Chondrocyte (in vitro differentiated cells): Measurements from ENCODE around the gene ARHGDIG. TPM values are rescaled to one million over a fixed set of nuclear protein-coding genes. Genes with fewer than 3 reads are reported as not detected.
A peak's percentile ranks its signal among the peaks of the same experiment; 100 is the strongest.

Source experiments
- DNase-seq: peaks from one replicate; pipeline ENCODE4 v3.0.0; 2021; ENCODE audit warnings: mixed read lengths, low spot score
- H3K27ac Mint-ChIP-seq: one replicate; pipeline ENCODE4 v1.8.0; 2021; ENCODE audit warnings: mild to moderate bottlenecking, moderate library complexity, mixed read lengths; ENCODE audit not compliant: unreplicated experiment
- H3K27me3 Mint-ChIP-seq: 2 replicates; pipeline ENCODE4 v1.8.0; 2021; ENCODE audit warnings: low read depth, mixed read lengths
- H3K36me3 Mint-ChIP-seq: 2 replicates; pipeline ENCODE4 v1.8.0; 2021; ENCODE audit warnings: low read depth, mixed read lengths
- H3K4me1 Mint-ChIP-seq: 2 replicates; pipeline ENCODE4 v1.8.0; 2021; ENCODE audit warnings: low read depth, mild to moderate bottlenecking, mixed read lengths
- H3K4me3 Mint-ChIP-seq: one replicate; pipeline ENCODE4 v1.8.0; 2021; ENCODE audit warnings: mild to moderate bottlenecking, moderate library complexity, mixed read lengths; ENCODE audit not compliant: unreplicated experiment
- H3K9me3 Mint-ChIP-seq: 2 replicates; pipeline ENCODE4 v1.8.0; 2021; ENCODE audit warnings: low read depth, mixed read lengths
- long read RNA-seq: library from polyadenylated mRNA; stranded (forward); transcript quantifications from one replicate; pipeline ENCODE4 v2.0.0, GENCODE V29; 2021
- total RNA-seq: library from RNA; stranded (reverse); gene quantifications from 3 replicates; pipeline ENCODE4 v1.2.1, GENCODE V29; 2021
- TF ChIP-seq, protein P1 (sequence below): fragments of 200-600 bp; sonication (generic); IDR thresholded peaks from 2 replicates; pipeline ENCODE4 v1.5.0; 2021; ENCODE audit warnings: antibody characterized with exemption, mild to moderate bottlenecking, moderate library complexity

The ARHGDIG gene
- 0.82 to 4.0 TPM (median 3.7 TPM) in 3 replicates for total RNA-seq
- long read RNA-seq, partial matches to known transcripts = 0 of 2 reads
- long read RNA-seq, other reads (novel, unspliced or antisense) = 0 of 2 reads

DNA sequence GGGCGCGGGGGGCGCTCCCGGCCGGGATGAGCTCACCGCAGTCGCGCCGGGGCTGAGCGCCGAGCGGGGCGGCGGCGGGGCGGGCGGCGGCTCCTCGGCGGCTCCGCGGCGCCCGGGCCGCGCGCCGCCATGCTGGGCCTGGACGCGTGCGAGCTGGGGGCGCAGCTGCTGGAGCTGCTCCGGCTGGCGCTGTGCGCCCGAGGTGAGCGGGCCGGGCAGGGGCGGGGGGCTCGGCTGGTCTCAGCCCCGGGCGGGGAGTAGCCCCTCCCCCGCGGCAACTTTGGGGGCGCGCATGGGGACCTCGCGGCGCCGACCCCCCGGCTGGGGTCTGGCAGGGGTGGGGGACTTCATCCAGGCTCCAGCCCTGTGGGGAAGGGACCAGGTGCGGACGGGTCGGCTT lies at the start of gene ARHGDIG:
ARHGDIG (plus strand) TSS at position 40 of the 400 bp plus-strand sequence; CDS start at position 130, 90 bp downstream.
- peak within 1 kb of the TSS; percentile 50 for H3K4me3 Mint-ChIP-seq
- no peak for DNase-seq
- H3K9me3 Mint-ChIP-seq = no peaks in the 10 kb centered on the region
- TF ChIP-seq, protein P1, sequence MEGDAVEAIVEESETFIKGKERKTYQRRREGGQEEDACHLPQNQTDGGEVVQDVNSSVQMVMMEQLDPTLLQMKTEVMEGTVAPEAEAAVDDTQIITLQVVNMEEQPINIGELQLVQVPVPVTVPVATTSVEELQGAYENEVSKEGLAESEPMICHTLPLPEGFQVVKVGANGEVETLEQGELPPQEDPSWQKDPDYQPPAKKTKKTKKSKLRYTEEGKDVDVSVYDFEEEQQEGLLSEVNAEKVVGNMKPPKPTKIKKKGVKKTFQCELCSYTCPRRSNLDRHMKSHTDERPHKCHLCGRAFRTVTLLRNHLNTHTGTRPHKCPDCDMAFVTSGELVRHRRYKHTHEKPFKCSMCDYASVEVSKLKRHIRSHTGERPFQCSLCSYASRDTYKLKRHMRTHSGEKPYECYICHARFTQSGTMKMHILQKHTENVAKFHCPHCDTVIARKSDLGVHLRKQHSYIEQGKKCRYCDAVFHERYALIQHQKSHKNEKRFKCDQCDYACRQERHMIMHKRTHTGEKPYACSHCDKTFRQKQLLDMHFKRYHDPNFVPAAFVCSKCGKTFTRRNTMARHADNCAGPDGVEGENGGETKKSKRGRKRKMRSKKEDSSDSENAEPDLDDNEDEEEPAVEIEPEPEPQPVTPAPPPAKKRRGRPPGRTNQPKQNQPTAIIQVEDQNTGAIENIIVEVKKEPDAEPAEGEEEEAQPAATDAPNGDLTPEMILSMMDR = no peak
- H3K36me3 Mint-ChIP-seq = no peaks in the 10 kb centered on the region
- H3K27ac Mint-ChIP-seq = no peak within 1 kb of the TSS
- no peaks in the 10 kb centered on the region for H3K27me3 Mint-ChIP-seq
- peaks cover 3% of the 10 kb centered on the region for H3K4me1 Mint-ChIP-seq

DNA sequence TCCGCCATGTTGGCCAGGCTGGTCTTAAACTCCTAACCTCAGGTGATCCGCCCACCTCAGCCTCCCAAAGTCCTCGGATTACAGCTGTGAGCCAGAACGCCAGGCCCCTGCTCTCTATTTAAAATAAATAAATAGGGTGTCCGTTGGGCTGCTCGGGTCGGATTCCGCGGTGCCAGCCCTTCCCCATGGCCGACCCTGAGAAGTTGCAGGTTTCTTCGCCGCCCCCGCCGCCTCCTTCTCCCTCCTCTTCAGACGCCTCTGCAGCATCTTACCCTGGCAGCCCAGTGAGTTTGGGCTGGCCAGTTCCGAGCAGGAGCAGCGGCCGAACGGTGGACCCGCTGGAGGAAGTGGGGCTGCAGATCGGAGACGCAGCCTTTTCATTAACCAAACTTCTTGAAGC lies 49.4 kb upstream of the ARHGDIG start:
- no peaks in the 10 kb centered on the region for H3K9me3 Mint-ChIP-seq
- H3K27ac Mint-ChIP-seq = no peak overlapping the region
- no peak overlapping the region for H3K4me3 Mint-ChIP-seq
- no peaks in the 10 kb centered on the region for H3K27me3 Mint-ChIP-seq
- peaks cover 33% of the 10 kb centered on the region for H3K4me1 Mint-ChIP-seq
- TF ChIP-seq, protein P1 = no peak
- H3K36me3 Mint-ChIP-seq = peaks cover 4% of the 10 kb centered on the region
- DNase-seq = no peak

DNA sequence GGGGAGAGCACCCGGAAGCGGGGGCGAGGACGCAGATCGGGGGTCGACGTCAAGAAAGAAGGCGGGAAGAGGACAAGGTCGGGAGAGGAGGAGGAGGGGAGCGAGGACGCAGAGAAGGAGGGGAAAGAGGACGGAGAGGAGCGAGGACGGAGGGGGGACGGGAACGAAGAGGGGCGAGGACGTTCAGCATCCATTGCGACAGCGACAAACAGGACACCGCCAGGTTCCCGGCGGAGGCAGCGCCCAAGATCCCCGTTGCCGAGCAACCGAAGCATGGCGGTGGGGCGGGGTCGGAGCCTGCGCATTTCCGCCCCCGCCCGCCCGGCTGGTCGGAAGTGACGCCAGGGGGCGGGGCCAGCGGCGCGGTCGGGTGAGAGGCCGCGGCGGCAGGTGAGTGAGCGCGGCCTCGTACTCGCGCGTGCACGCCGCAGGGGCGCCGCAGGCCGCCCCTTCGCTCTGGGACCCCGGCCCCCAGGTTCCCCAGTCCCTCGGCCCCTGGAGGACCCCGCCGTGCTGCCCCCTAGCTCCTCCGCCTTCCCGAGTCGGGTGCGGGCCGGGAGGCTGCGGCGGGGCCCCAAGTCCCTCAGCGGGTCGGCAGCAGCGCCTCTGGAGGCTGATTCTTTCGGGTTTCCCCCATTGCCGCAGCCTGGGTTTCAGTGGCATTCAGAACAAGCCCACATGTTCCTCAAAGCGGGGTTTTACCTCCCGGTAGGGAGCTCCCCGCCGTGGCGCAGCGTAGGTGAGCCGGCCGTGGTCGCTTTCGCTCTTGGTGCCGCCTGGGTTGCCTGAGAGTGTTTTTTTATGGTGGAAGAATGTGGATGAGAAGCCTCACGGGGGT lies 45.7 kb upstream of the ARHGDIG start, which contains the start of gene FAM234A:
FAM234A (plus strand) TSS at position 354 of the 838 bp plus-strand sequence. CDS start 19,593 bp downstream, outside the sequence.
- no peaks in the 10 kb centered on the region for H3K27me3 Mint-ChIP-seq
- no peaks in the 10 kb centered on the region for H3K9me3 Mint-ChIP-seq
- H3K4me3 Mint-ChIP-seq = peak within 1 kb of the TSS; percentile 99
- H3K27ac Mint-ChIP-seq = peak within 1 kb of the TSS; percentile 100
- no peaks in the 10 kb centered on the region for H3K36me3 Mint-ChIP-seq
- DNase-seq = peak; percentile 95
- TF ChIP-seq, protein P1 = peak; percentile 76
- H3K4me1 Mint-ChIP-seq = peaks cover 13% of the 10 kb centered on the region

DNA sequence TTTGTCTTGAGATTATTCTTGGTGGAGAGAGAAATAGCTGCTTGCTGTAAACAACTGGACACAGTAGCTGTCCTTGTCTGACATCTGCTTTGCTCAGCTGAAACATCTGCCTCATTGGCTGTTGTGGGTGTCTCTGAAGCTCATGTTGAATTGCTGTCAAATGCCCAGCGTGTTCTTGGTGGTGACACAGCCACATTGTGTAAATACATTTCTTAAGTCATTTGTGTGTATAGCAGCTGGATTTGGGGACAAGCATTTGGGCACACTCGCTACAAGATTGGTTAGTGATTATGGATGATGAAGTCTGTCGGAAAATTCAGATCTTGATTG lies 40.5 kb upstream of the ARHGDIG start:
- DNase-seq = no peak
- no peaks in the 10 kb centered on the region for H3K27me3 Mint-ChIP-seq

DNA sequence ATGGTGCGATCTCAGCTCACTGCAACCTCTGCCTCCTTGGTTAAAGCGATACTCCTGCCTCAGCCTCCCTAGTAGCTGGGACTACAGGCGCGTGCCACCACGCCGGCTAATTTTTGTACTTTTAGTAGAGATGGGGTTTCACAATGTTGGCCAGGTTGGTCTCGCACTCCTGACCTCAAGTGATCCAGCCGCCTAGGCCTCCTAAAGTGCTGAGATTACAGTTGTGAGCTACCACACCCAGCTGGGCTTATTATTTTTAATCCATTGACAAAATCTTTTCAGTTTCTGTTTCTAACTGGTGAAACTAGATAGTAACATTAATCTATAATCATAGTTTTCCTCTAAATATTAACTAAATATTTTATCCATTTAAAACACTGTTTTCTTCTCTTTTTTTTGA lies 39.8 kb upstream of the ARHGDIG start:
- TF ChIP-seq, protein P1 = no peak
- no peaks in the 10 kb centered on the region for H3K36me3 Mint-ChIP-seq
- H3K27me3 Mint-ChIP-seq = no peaks in the 10 kb centered on the region
- H3K4me1 Mint-ChIP-seq = peaks cover 7% of the 10 kb centered on the region
- no peak for DNase-seq
- H3K4me3 Mint-ChIP-seq = no peak overlapping the region
- no peak overlapping the region for H3K27ac Mint-ChIP-seq
- H3K9me3 Mint-ChIP-seq = no peaks in the 10 kb centered on the region

More for the DNA sequence above, 40.5 kb upstream of the ARHGDIG start:
- Mint-ChIP-seq H3K4me3 (no peak overlapping the region), H3K9me3 (no peaks in the 10 kb centered on the region), H3K27ac (no peak overlapping the region), H3K4me1 (peaks cover 13% of the 10 kb centered on the region), H3K36me3 (no peaks in the 10 kb centered on the region)
- TF ChIP-seq, protein P1 = no peak
